NCI-H345 (cell line): Measurements from ENCODE around the gene TIGD2.
A peak's percentile ranks its signal among the peaks of the same experiment; 100 is the strongest.
"Not testable (repeated sequence)": the region's sequence is repeated elsewhere in the genome, so short reads cannot be mapped to it uniquely, and the experiment has no call there.

Experiments
- DNase-seq: peaks from one replicate; lab custom pipeline; 2025; lab: John Stamatoyannopoulos, UW

The TIGD2 gene

GRCh38 chr4:89119836-89120235 is 8.5 kb downstream of the TIGD2 start:
- DNase-seq = no peak

- no peak for DNase-seq
These were observed 10.2 kb downstream of the TIGD2 start for GRCh38 chr4:89121387-89122068.

GRCh38 chr4:89123451-89123851 is 12.1 kb downstream of the TIGD2 start:
- DNase-seq = no peak

- no peak for DNase-seq
These were observed 14.8 kb downstream of the TIGD2 start for GRCh38 chr4:89125901-89126782.

GRCh38 chr4:89129080-89129640 is 17.8 kb downstream of the TIGD2 start:
- DNase-seq = no peak

GRCh38 chr4:89134775-89135319 is 23.5 kb downstream of the TIGD2 start:
- no peak for DNase-seq

- no peak for DNase-seq
These were observed 25.2 kb downstream of the TIGD2 start for GRCh38 chr4:89136525-89136924.

- no peak for DNase-seq
These were observed 25.9 kb downstream of the TIGD2 start for GRCh38 chr4:89137231-89137630.

- DNase-seq = no peak
These were observed 26.4 kb downstream of the TIGD2 start for GRCh38 chr4:89137695-89138094.

- peak; percentile 2 for DNase-seq
These were observed 28.9 kb downstream of the TIGD2 start for GRCh38 chr4:89140168-89140759.

- no peak for DNase-seq
These were observed 31.6 kb downstream of the TIGD2 start for GRCh38 chr4:89142691-89143669.

- DNase-seq = not testable (repeated sequence)
These were observed 33.3 kb downstream of the TIGD2 start for GRCh38 chr4:89144652-89145051.

GRCh38 chr4:89146196-89146595 is 34.9 kb downstream of the TIGD2 start:
- no peak for DNase-seq

- peak; percentile 50 for DNase-seq
These were observed 41.6 kb downstream of the TIGD2 start for GRCh38 chr4:89152972-89153371.

- DNase-seq = no peak
These were observed 45.0 kb downstream of the TIGD2 start for GRCh38 chr4:89156174-89156914.

GRCh38 chr4:89157488-89158024 is 46.2 kb downstream of the TIGD2 start:
- no peak for DNase-seq

- peak; percentile 33 for DNase-seq
These were observed 47.7 kb downstream of the TIGD2 start for GRCh38 chr4:89158884-89159503.

GRCh38 chr4:89160806-89161205 is 49.5 kb downstream of the TIGD2 start:
- DNase-seq = no peak

- DNase-seq = no peak
These were observed 50.5 kb downstream of the TIGD2 start for GRCh38 chr4:89161841-89162240.

GRCh38 chr4:89162496-89162895 is 51.2 kb downstream of the TIGD2 start:
- no peak for DNase-seq
